ENCODE measurements around the gene CHCHD3. TPM values are rescaled to one million over a fixed set of nuclear protein-coding genes. Genes with fewer than 3 reads are reported as not detected.
A peak's percentile ranks its signal among the peaks of the same experiment; 100 is the strongest.

The CHCHD3 gene
- total and polyA plus RNA-seq, 2 donors from 2014 or later = 53.9 to 77.3 TPM

- Histone ChIP-seq H3K4me3 (ENCODE audit: low read length in 3 of 3) (no peak overlapping the region), H3K9me3 (ENCODE audit: control insufficient read depth in 2 of 3, insufficient read depth in 1 of 3, low read length in 3 of 3) (no peaks in the 10 kb centered on the region), H3K36me3 (ENCODE audit: control insufficient read depth in 2 of 3, insufficient read depth in 3 of 3, low read length in 3 of 3) (no peaks in the 10 kb centered on the region), H3K27ac (ENCODE audit: low read depth in 2 of 2, low read length in 2 of 2) (no peak overlapping the region), H3K9ac (ENCODE audit: low read length in 3 of 3) (no peak overlapping the region), H3K27me3 (ENCODE audit: control insufficient read depth, insufficient read depth, low read length) (no peaks in the 10 kb centered on the region), H3K4me1 (ENCODE audit: control insufficient read depth in 2 of 3, insufficient read depth in 2 of 3, low read depth in 1 of 3, low read length in 3 of 3) (peaks cover 0 to 6% (median 0%) of the 10 kb centered on the region in 3 donors)
- DNase-seq (no peak), FAIRE-seq (no peak)
- no peak for TF ChIP-seq CTCF (IDR thresholded peaks at IDR 0.05; ENCODE audit: borderline replicate concordance, extremely low read depth, insufficient read depth)
- intact Hi-C loops (cut with DNase I) = no loop called here
Observed at GRCh38 chr7:132988117-132988516, 93.8 kb downstream of the CHCHD3 start.

GRCh38 chr7:132980402-132980801 lies 101.5 kb downstream of the CHCHD3 start:
- DNase-seq (peak in 2 of 5 donors; percentile 66 to 69), FAIRE-seq (no peak)
- intact Hi-C loops (cut with DNase I) = no loop called here
- Histone ChIP-seq H3K9ac (ENCODE audit: low read length in 3 of 3) (no peak overlapping the region), H3K27ac (ENCODE audit: low read depth in 2 of 2, low read length in 2 of 2) (no peak overlapping the region), H3K4me3 (ENCODE audit: low read length in 3 of 3) (no peak overlapping the region), H3K36me3 (ENCODE audit: control insufficient read depth in 2 of 3, insufficient read depth in 3 of 3, low read length in 3 of 3) (no peaks in the 10 kb centered on the region), H3K9me3 (ENCODE audit: control insufficient read depth in 2 of 3, insufficient read depth in 1 of 3, low read length in 3 of 3) (no peaks in the 10 kb centered on the region), H3K27me3 (ENCODE audit: control insufficient read depth, insufficient read depth, low read length) (no peaks in the 10 kb centered on the region), H3K4me1 (ENCODE audit: control insufficient read depth in 2 of 3, insufficient read depth in 2 of 3, low read depth in 1 of 3, low read length in 3 of 3) (no peaks in the 10 kb centered on the region)
- no peak for TF ChIP-seq CTCF (IDR thresholded peaks at IDR 0.05; ENCODE audit: borderline replicate concordance, extremely low read depth, insufficient read depth)

- intact Hi-C loops (cut with DNase I) = no loop called here
- FAIRE-seq (no peak), DNase-seq (no peak)
- Histone ChIP-seq H3K4me1 (ENCODE audit: control insufficient read depth in 2 of 3, insufficient read depth in 2 of 3, low read depth in 1 of 3, low read length in 3 of 3) (no peaks in the 10 kb centered on the region), H3K9ac (ENCODE audit: low read length in 3 of 3) (no peak overlapping the region), H3K9me3 (ENCODE audit: control insufficient read depth in 2 of 3, insufficient read depth in 1 of 3, low read length in 3 of 3) (no peaks in the 10 kb centered on the region), H3K4me3 (ENCODE audit: low read length in 3 of 3) (no peak overlapping the region), H3K27me3 (ENCODE audit: control insufficient read depth, insufficient read depth, low read length) (no peaks in the 10 kb centered on the region), H3K27ac (ENCODE audit: low read depth in 2 of 2, low read length in 2 of 2) (no peak overlapping the region), H3K36me3 (ENCODE audit: control insufficient read depth in 2 of 3, insufficient read depth in 3 of 3, low read length in 3 of 3) (no peaks in the 10 kb centered on the region)
- TF ChIP-seq CTCF (IDR thresholded peaks at IDR 0.05; ENCODE audit: borderline replicate concordance, extremely low read depth, insufficient read depth) = no peak
Observed at GRCh38 chr7:132979524-132979923, 102.4 kb downstream of the CHCHD3 start.

GRCh38 chr7:132977234-132977633 lies 104.7 kb downstream of the CHCHD3 start:
- H3K27me3 ChIP-seq (ENCODE audit: control insufficient read depth, insufficient read depth, low read length) = no peaks in the 10 kb centered on the region
- no peaks in the 10 kb centered on the region for H3K36me3 ChIP-seq (ENCODE audit: control insufficient read depth in 2 of 3, insufficient read depth in 3 of 3, low read length in 3 of 3)
- intact Hi-C loops (cut with DNase I) = no loop called here
- no peak overlapping the region for H3K4me3 ChIP-seq (ENCODE audit: low read length in 3 of 3)
- DNase-seq (no peak), FAIRE-seq (no peak)
- TF ChIP-seq CTCF (IDR thresholded peaks at IDR 0.05; ENCODE audit: borderline replicate concordance, extremely low read depth, insufficient read depth) = no peak
- no peaks in the 10 kb centered on the region for H3K4me1 ChIP-seq (ENCODE audit: control insufficient read depth in 2 of 3, insufficient read depth in 2 of 3, low read depth in 1 of 3, low read length in 3 of 3)
- no peak overlapping the region for H3K27ac ChIP-seq (ENCODE audit: low read depth in 2 of 2, low read length in 2 of 2)
- H3K9me3 ChIP-seq (ENCODE audit: control insufficient read depth in 2 of 3, insufficient read depth in 1 of 3, low read length in 3 of 3) = no peaks in the 10 kb centered on the region
- H3K9ac ChIP-seq (ENCODE audit: low read length in 3 of 3) = no peak overlapping the region

Data from kidney (tissue), 14 donors.